Measurements from ENCODE around the gene F5. TPM values are rescaled to one million over a fixed set of nuclear protein-coding genes. Genes with fewer than 3 reads are reported as not detected.

The F5 gene
- total RNA-seq, 4 donors from 2014 or later: 1.4 to 5.0 (median 3.7) TPM

DNA sequence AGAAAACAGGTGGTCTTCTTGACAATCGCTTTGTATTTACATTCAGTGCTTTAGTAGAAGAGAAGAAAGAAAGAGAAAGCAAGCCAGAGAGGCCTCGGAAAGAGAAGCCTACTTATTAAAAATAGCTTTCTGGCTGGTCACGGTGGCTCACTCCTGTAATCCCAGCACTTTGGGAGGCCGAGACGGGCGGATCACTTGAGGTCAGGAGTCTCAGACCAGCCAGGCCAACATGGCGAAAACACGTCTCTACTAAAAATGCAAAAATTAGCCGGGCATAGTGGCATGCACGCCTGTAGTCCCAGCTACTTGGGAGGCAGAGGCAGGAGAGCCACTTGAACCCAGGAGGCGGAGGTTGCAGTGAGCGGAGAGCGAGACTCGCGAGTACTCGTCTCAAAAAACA, 98.7 kb downstream of the F5 start:
- no peak for DNase-seq (ENCODE audit: low spot score)
- ATAC-seq (ENCODE audit: low FRiP score): no peak
- TF ChIP-seq, protein P1, sequence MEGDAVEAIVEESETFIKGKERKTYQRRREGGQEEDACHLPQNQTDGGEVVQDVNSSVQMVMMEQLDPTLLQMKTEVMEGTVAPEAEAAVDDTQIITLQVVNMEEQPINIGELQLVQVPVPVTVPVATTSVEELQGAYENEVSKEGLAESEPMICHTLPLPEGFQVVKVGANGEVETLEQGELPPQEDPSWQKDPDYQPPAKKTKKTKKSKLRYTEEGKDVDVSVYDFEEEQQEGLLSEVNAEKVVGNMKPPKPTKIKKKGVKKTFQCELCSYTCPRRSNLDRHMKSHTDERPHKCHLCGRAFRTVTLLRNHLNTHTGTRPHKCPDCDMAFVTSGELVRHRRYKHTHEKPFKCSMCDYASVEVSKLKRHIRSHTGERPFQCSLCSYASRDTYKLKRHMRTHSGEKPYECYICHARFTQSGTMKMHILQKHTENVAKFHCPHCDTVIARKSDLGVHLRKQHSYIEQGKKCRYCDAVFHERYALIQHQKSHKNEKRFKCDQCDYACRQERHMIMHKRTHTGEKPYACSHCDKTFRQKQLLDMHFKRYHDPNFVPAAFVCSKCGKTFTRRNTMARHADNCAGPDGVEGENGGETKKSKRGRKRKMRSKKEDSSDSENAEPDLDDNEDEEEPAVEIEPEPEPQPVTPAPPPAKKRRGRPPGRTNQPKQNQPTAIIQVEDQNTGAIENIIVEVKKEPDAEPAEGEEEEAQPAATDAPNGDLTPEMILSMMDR (IDR thresholded peaks at IDR 0.05): no peak

DNA sequence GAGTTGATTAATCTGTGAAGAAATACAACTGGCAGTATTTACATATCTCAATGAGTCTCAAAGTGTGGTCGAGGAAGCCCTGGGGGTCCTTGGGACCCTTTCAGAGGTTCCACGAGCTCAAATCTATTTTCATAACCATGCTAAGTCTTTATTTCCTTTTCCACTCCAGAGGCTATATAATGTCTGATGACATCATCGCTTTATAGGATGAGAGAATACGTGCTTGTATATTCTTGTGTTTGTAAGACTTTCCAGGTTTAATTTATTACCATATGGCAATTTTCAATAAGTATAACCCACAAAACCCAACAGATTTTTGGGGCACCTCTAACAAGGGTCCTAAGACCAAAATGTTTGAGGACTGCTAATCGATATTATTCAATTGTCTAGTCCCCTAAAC, 99.1 kb downstream of the F5 start:
- no peak for ATAC-seq (ENCODE audit: low FRiP score)
- TF ChIP-seq, protein P1 (IDR thresholded peaks at IDR 0.05): no peak
- no peak for DNase-seq (ENCODE audit: low spot score)

DNA sequence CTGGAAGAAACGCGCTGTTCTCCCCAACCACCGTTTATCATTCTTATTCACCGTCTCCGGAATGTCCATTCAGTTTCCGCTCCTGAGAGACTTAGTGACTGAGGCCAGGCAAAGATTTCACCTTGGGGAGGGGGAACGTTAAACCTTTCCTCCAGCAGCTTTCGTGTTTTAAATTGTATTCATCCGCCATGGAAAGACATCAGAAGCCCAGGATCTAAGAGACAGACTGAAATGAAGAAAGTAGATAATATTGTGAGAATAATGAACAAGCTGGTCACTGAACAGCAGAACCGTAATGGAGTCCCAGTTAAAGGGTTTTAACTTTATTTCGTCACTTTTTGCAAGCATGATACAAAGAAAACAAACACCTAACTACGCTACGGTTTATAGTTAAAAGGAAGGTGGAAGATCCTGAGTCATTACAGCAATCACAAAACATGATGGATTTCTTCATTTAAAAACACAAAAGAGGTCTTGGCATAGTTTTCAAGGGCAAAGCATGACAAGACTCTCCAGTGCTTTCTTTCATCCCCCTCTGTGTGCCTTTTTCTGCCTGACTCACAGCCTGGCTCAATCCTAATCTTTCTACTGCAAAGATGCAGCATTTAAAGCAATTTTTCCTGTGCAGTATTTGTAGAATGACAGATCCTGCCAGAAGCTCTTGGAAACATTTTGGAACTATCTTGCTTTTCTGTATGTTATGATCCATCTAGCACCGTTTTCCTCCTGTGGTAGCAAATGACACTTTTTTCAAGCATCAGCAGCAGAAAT, 99.8 kb downstream of the F5 start:
- DNase-seq (ENCODE audit: low spot score): no peak
- peak; percentile 43 for ATAC-seq (ENCODE audit: low FRiP score)
- TF ChIP-seq, protein P1 (IDR thresholded peaks at IDR 0.05): no peak

DNA sequence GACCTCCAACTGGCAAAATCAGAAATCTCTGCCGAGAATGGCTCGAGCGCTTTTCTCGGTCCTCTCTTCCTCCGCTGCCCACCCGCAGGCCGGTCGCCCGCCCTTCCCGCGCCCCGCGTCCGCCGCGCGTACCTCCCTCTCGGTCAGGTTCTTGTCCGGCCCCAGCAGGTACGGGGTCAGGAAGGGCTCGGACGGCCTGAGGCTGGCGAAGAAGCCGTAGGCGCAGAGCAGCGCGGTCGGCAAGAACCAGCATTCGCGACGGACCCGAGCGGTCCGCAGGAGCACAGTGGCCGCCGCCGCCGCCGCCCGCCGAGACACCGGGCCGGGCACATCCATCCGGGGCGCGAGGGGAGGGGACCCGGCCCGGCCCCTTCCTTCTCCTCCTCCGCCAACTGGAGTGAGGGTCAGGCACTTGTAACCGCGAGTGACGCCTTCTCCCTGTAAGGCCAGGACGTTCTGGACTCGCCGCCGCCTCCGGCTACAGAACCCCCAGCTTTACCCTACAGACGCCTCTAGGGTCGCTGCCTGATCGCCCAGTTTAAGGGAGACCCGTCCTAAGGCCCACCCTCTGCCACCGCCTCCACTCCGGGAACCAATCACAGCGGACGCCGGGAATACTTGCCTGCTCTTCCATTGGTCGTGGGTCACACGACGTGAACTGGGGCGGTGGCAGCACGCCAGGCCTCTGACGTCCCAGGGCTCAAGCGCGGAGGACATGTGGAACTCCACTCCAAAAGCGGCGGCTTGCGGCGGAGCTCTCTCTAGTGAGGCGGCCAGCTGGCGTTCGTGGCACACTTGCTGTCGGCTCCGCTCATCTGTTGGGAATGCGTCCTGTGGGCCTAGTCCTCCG, 100.6 kb downstream of the F5 start, which contains the start of gene SLC19A2:
Gene SLC19A2, minus strand, starts transcription at position 514 of the 850 bp plus-strand sequence. Its CDS starts 178 bp downstream, at position 336.
- TF ChIP-seq, protein P1 (IDR thresholded peaks at IDR 0.05): no peak
- DNase-seq (ENCODE audit: low spot score): peak; percentile 95

DNA sequence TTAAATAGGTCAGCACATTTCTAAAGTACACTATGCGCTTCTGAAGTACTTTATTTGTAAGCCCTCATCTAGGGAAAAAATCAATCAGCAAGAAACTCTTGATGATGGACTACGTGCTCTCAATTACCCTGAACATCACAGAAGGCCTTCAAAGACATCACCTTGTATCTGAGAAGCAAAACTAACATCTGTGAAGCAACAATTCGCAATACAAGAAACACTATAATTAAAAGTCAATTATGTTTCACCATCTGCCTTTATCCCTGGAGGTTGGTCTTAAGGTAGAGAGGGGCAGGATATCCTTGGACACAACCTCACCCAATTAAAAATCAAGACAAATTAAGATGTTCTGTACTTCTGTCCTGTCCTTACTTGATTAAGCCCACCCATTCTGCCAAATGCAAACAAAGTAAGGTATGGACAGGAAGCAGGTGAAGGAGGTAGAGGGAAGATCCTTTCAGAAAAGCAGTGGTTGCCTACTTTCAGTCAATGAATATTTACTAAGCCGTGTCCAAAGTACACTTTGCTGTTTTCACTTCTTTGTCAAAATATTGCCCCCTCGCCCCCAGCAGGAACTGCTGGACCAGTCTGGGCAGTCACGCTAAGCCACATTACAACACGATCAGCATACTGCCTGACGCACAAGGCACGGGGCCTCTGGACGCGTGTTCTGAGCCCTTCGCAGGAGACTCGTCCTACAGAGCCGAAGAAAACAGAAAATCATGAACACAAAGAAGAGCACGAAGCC, 101.4 kb downstream of the F5 start:
- TF ChIP-seq, protein P1 (IDR thresholded peaks at IDR 0.05): no peak
- ATAC-seq (ENCODE audit: low FRiP score) (peak; percentile 49), DNase-seq (ENCODE audit: low spot score) (no peak)

More for the DNA sequence above, 100.6 kb downstream of the F5 start, which contains the start of gene SLC19A2:
- ATAC-seq (ENCODE audit: low FRiP score): peak; percentile 98

DNA sequence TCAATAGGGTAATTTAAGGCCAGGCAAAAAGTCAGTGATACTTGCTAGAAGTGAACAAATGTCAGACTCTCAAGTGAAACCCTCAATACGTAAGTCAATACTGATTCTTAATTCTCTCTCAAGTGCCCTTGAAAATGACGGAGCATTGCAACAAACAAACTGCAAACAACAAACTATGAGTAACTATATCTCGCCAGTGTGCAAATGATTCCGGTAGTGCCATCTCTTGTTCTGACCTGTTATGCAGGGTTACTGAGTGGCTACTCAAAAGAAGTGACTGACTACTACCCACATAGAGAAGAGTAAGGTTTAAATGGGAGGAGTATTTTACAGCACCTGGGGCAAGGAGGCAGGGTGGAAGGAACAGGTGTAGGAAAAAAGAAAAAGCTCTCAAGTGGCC, 102.2 kb downstream of the F5 start:
- ATAC-seq (ENCODE audit: low FRiP score): no peak
- TF ChIP-seq, protein P1 (IDR thresholded peaks at IDR 0.05): no peak
- DNase-seq (ENCODE audit: low spot score): no peak
